GM19395 (cell line): ENCODE measurements around the gene SLC25A26.
A peak's percentile ranks its signal among the peaks of the same experiment; 100 is the strongest.

Experiments used
- ATAC-seq: cut with Tn5 transposase; IDR thresholded peaks from one replicate; pipeline ENCODE4 v1.9.1; 2021; ENCODE audit warnings: mild to moderate bottlenecking, moderate library complexity; ENCODE audit not compliant: unreplicated experiment

SLC25A26 gene

GRCh38 chr3:66393333-66394005 is 172.7 kb downstream of the SLC25A26 start:
- ATAC-seq: peak; percentile 12

- peak; percentile 93 for ATAC-seq
These were observed 173.4 kb downstream of the SLC25A26 start for GRCh38 chr3:66394019-66394752.

- ATAC-seq: no peak
These were observed 174.0 kb downstream of the SLC25A26 start for GRCh38 chr3:66394753-66395249.

- no peak for ATAC-seq
These were observed 174.8 kb downstream of the SLC25A26 start for GRCh38 chr3:66395635-66396034.

- no peak for ATAC-seq
These were observed 175.5 kb downstream of the SLC25A26 start for GRCh38 chr3:66396161-66396760.

GRCh38 chr3:66396888-66397287 is 176.1 kb downstream of the SLC25A26 start:
- no peak for ATAC-seq

- ATAC-seq: no peak
These were observed 176.9 kb downstream of the SLC25A26 start for GRCh38 chr3:66397745-66398144.

GRCh38 chr3:66398228-66399025 is 177.6 kb downstream of the SLC25A26 start:
- no peak for ATAC-seq

GRCh38 chr3:66399529-66400232 is 178.9 kb downstream of the SLC25A26 start:
- no peak for ATAC-seq

- no peak for ATAC-seq
These were observed 179.8 kb downstream of the SLC25A26 start for GRCh38 chr3:66400411-66401156.

- no peak for ATAC-seq
These were observed 180.4 kb downstream of the SLC25A26 start for GRCh38 chr3:66401157-66401550.

- ATAC-seq: no peak
These were observed 181.1 kb downstream of the SLC25A26 start for GRCh38 chr3:66401675-66402491.

GRCh38 chr3:66402596-66403290 is 181.9 kb downstream of the SLC25A26 start:
- no peak for ATAC-seq

- no peak for ATAC-seq
These were observed 182.7 kb downstream of the SLC25A26 start for GRCh38 chr3:66403323-66403990.

GRCh38 chr3:66404197-66404596 is 183.4 kb downstream of the SLC25A26 start:
- no peak for ATAC-seq

- no peak for ATAC-seq
These were observed 184.3 kb downstream of the SLC25A26 start for GRCh38 chr3:66404903-66405700.

GRCh38 chr3:66405701-66406091 is 184.9 kb downstream of the SLC25A26 start:
- no peak for ATAC-seq
